HCT116 (cell line): ENCODE measurements around the gene TPTE2. TPM values are rescaled to one million over a fixed set of nuclear protein-coding genes. Genes with fewer than 3 reads are reported as not detected.
A peak's percentile ranks its signal among the peaks of the same experiment; 100 is the strongest.

Source experiments
- ATAC-seq: fragments of 200-7000 bp; cut with Tn5 transposase; 2 replicates; pipeline ENCODE4 v1.9.1; 2020; ENCODE audit warnings: mild to moderate bottlenecking, moderate library complexity
- BruUV-seq: library from RNA; stranded (reverse); fragments of 400-500 nt; replicated peaks from 2 replicates; lab custom pipeline; 2021; lab: Mats Ljungman, UMichigan
- CTCF ChIA-PET: fragments of 300-600 bp; sonication (Branson Sonifier 250); formaldehyde crosslinking; loops from one replicate; lab custom pipeline; 2021; ENCODE audit warnings: antibody characterized with exemption; lab: Charles Lee
- POLR2A ChIA-PET: fragments of 300-600, 350-600 bp; sonication (Branson Sonifier 250); formaldehyde crosslinking; loops from one replicate; lab custom pipeline; 2021; ENCODE audit warnings: antibody characterized with exemption; lab: Charles Lee
- RAD21 ChIA-PET, 2 experiments: fragments of 300-600 bp; sonication (Branson Sonifier 250); formaldehyde crosslinking; loops; one replicate each; lab custom pipeline; 2023; ENCODE audit warnings: low total read pairs in 2 of 2; ENCODE audit not compliant: uncharacterized antibody in 2 of 2, unreplicated experiment in 2 of 2, low non-redundant PET in 1 of 2; lab: Charles Lee
- DNase-seq: peaks from one replicate; pipeline ENCODE4 v3.0.0-alpha.2; 2010; ENCODE audit warnings: low read depth, low spot score
- H2AFZ ChIP-seq: fragments of 200-600 bp; shearing (Covaris generic), sonication (generic); 2 replicates; pipeline ENCODE4 v1.6.1; 2017; ENCODE audit warnings: low read depth, mixed run types, mixed read lengths, antibody characterized with exemption, low read length; ENCODE audit not compliant: poor library complexity, severe bottlenecking
- H3K27ac ChIP-seq: 2 replicates; pipeline ENCODE4 v1.5.1; 2012; ENCODE audit warnings: low read depth, low read length
- H3K27me3 ChIP-seq: fragments of 200-600 bp; sonication (generic); 2 replicates; pipeline ENCODE4 v1.6.1; 2016; ENCODE audit warnings: mixed run types, low read length, mixed read lengths; ENCODE audit not compliant: insufficient read depth
- H3K36me3 ChIP-seq, 2 experiments: fragments of 200-500 bp in 1 of 2; fragments of 200-600 bp in 1 of 2; sonication (Bioruptor generic) in 1 of 2; sonication (generic) in 1 of 2; 2 replicates each; pipeline versions ENCODE4 v1.5.1 to v1.6.1; 2014 to 2016; ENCODE audit warnings: low read length in 2 of 2, inconsistent platforms in 1 of 2, mixed read lengths in 1 of 2, mixed run types in 1 of 2; ENCODE audit not compliant: insufficient read depth in 2 of 2, control insufficient read depth in 1 of 2
- H3K4me1 ChIP-seq, 2 experiments: fragments of 200-600 bp in 1 of 2; sonication (generic) in 1 of 2; 2 replicates each; pipeline versions ENCODE4 v1.5.1 to v1.6.1; 2012 to 2017; ENCODE audit warnings: low read length in 2 of 2, inconsistent platforms in 1 of 2, mild to moderate bottlenecking in 1 of 2, mixed read lengths in 1 of 2, mixed run types in 1 of 2, moderate library complexity in 1 of 2; ENCODE audit not compliant: insufficient read depth in 2 of 2, control insufficient read depth in 1 of 2
- H3K4me2 ChIP-seq: fragments of 200-600 bp; sonication (generic); 2 replicates; pipeline ENCODE4 v1.6.1; 2017; ENCODE audit warnings: mixed run types, low read length, mixed read lengths
- H3K4me3 ChIP-seq, 2 experiments: fragments of 200-600 bp in 1 of 2; sonication (generic) in 1 of 2; replicated peaks in 1 of 2; 2 replicates each; pipeline ENCODE4 v1.5.1; 2011 to 2016; ENCODE audit warnings: low read length in 2 of 2, control low read depth in 1 of 2, low read depth in 1 of 2, mild to moderate bottlenecking in 1 of 2, mixed read lengths in 1 of 2, mixed run types in 1 of 2
- H3K79me2 ChIP-seq: fragments of 200-600 bp; sonication (generic); 2 replicates; pipeline ENCODE4 v1.6.1; 2017; ENCODE audit warnings: mild to moderate bottlenecking, mixed run types, low read length, moderate library complexity, mixed read lengths; ENCODE audit not compliant: insufficient read depth
- H3K9ac ChIP-seq: fragments of 200-600 bp; sonication (generic); 2 replicates; pipeline ENCODE4 v1.6.1; 2016; ENCODE audit warnings: low read length, mixed read lengths
- H3K9me2 ChIP-seq: fragments of 200-600 bp; sonication (generic), shearing (Covaris generic); 2 replicates; pipeline ENCODE4 v1.6.1; 2017; ENCODE audit warnings: mixed run types, mild to moderate bottlenecking, moderate library complexity; ENCODE audit not compliant: insufficient read depth
- H3K9me3 ChIP-seq, 2 experiments: fragments of 200-500 bp in 1 of 2; fragments of 200-600 bp in 1 of 2; sonication (Bioruptor generic) in 1 of 2; sonication (generic) in 1 of 2; 2 replicates each; pipeline ENCODE4 v1.6.1; 2014 to 2017; ENCODE audit warnings: low read length in 2 of 2, mixed read lengths in 2 of 2, inconsistent platforms in 1 of 2, low read depth in 1 of 2, mild to moderate bottlenecking in 1 of 2, mixed run types in 1 of 2, moderate library complexity in 1 of 2; ENCODE audit not compliant: control insufficient read depth in 1 of 2, insufficient read depth in 1 of 2
- H4K20me1 ChIP-seq: fragments of 200-600 bp; sonication (generic), shearing (Covaris generic); 2 replicates; pipeline ENCODE4 v1.6.1; 2017; ENCODE audit warnings: mixed run types, mild to moderate bottlenecking, moderate library complexity; ENCODE audit not compliant: insufficient read depth
- EGR1 ChIP-seq: IDR thresholded peaks from 2 replicates; pipeline ENCODE4 v1.6.1; 2012; ENCODE audit warnings: low read depth
- POLR2A ChIP-seq: IDR thresholded peaks from 2 replicates; pipeline ENCODE4 v1.7.0; 2011; ENCODE audit warnings: borderline replicate concordance; ENCODE audit not compliant: insufficient read depth, insufficient read length; ENCODE audit errors: extremely low read depth
- SP1 ChIP-seq: IDR thresholded peaks from 2 replicates; pipeline ENCODE4 v1.6.1; 2012; ENCODE audit warnings: low read depth
- TCF7L2 ChIP-seq: IDR thresholded peaks from 2 replicates; pipeline ENCODE4 v1.7.0; 2011; ENCODE audit warnings: borderline replicate concordance, inconsistent platforms; ENCODE audit not compliant: insufficient read depth, insufficient read length; ENCODE audit errors: extremely low read depth
- intact Hi-C: fragments of 100-400 bp; cut with micrococcal nuclease; formaldehyde crosslinking; loops from 2 replicates; pipeline ENCODE4 v1.10.0; 2022
- total RNA-seq: library from RNA; stranded (reverse); gene quantifications from one replicate; pipeline ENCODE4 v1.2.1, GENCODE V29; 2021; ENCODE audit not compliant: unreplicated experiment

Gene TPTE2
- total RNA-seq, 1 experiment from 2014 or later = not detected

- BruUV-seq = no TSS peak
- no peaks in the 10 kb centered on the region for H3K9me3 ChIP-seq
- ChIA-PET RAD21 (no interaction called here), CTCF (interaction anchor here (0.9 to 1.6 kb wide), 8 partner anchors 7 to 498 kb away, joined by 3 to 8 read pairs (median 4); no protein-coding TSS in a partner anchor), POLR2A (no interaction called here)
- no peak overlapping the region for H3K9ac ChIP-seq
- no peaks in the 10 kb centered on the region for H4K20me1 ChIP-seq
- no peaks in the 10 kb centered on the region for H3K79me2 ChIP-seq
- H3K4me3 ChIP-seq = no peak overlapping the region
- DNase-seq (no peak), ATAC-seq (peak; percentile 90)
- TF ChIP-seq EGR1 (no peak), TCF7L2 (peak; percentile 22), POLR2A (peak; percentile 27)
- no peaks in the 10 kb centered on the region for H3K4me1 ChIP-seq
- no peak overlapping the region; the same call in 1 of the 2 replicates for H3K4me2 ChIP-seq
- intact Hi-C loops = loop anchor here (1.0 kb wide), 1 partner anchor 32 kb away; no protein-coding TSS in a partner anchor
- H3K27ac ChIP-seq = no peak overlapping the region
- no peaks in the 10 kb centered on the region for H3K36me3 ChIP-seq
- H2AFZ ChIP-seq = no peak overlapping the region
- H3K27me3 ChIP-seq = no peaks in the 10 kb centered on the region
- H3K9me2 ChIP-seq = no peaks in the 10 kb centered on the region
Measured at GRCh38 chr13:19586904-19587634, 25.7 kb upstream of the TPTE2 start.

- no peak overlapping the region for H3K9ac ChIP-seq
- no peaks in the 10 kb centered on the region for H3K9me2 ChIP-seq
- no peaks in the 10 kb centered on the region for H3K9me3 ChIP-seq
- ATAC-seq = no peak
- H3K4me1 ChIP-seq = no peaks in the 10 kb centered on the region
- H3K27me3 ChIP-seq = no peaks in the 10 kb centered on the region
- DNase-seq = no peak
- ChIA-PET POLR2A (no interaction called here), RAD21 (no interaction called here), CTCF (no interaction called here)
- H3K27ac ChIP-seq = no peak overlapping the region
- TF ChIP-seq SP1 = no peak
- no peaks in the 10 kb centered on the region for H3K36me3 ChIP-seq
- no peak overlapping the region for H3K4me2 ChIP-seq
- intact Hi-C loops = no loop called here
- no peaks in the 10 kb centered on the region for H3K79me2 ChIP-seq
- H2AFZ ChIP-seq = no peak overlapping the region
- H3K4me3 ChIP-seq = no peak overlapping the region
- H4K20me1 ChIP-seq = no peaks in the 10 kb centered on the region
- no TSS peak for BruUV-seq
Measured at GRCh38 chr13:19581675-19582074, 20.3 kb upstream of the TPTE2 start.
